Effector CD4-positive, alpha-beta T cell (primary cell): ENCODE results near the gene ANGPTL7.
"Not testable (repeated sequence)": the region's sequence is repeated elsewhere in the genome, so short reads cannot be mapped to it uniquely, and the experiment has no call there.

ENCODE experiments used
- DNase-seq: peaks from one replicate; pipeline ENCODE4 v3.0.0-alpha.2; 2020

The ANGPTL7 gene

DNA sequence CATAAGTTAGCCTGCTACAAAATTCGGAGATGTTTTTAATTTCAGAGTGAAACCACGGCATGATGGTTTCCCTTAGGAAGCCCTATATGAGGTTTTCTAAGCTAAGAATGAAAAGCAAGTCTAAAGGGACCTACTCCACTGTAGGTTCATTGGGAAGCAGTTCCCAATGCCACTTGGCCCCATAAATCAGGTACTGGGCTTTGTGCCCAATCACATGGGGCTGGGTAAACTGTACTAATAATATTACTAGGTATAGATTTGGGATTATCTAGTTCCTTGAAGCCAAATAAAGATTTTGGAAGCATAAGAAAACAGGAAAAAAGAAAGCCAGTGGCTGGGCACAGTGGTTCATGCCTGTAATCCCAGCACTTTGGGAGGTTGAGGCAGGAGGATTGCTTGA is 19.1 kb upstream of the ANGPTL7 start:
- no peak for DNase-seq

DNA sequence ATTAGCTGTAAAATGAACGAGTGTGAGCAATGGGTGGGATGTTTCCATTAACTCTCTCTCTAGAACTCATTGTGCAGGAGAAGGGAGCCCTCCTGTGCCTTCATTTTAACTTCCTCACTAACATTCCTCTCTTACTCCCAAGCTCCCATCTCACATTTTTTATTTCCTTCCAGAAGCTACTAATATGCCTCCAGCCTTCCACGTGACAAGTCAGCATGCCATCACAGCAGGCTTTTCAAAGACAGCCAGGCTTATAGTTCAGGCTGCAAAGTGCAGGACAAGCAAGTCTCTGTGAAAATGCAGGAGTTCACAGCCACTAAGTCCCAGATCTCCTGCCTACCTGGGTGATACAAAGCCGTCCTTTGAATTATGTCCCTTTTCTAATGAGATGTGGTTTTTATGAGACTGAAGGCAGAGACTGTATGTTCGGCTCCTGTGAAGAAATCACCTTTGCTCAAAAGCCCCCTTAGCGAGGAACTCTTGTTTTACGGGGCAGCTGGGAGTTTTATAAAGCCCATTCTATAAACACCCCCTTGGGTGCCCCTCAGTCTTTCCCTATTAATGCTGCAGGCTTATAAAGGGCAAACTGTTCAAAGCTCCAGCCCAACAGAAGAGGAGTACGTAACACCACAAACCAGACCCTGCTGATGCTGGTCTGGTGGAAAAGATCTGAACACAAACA is 14.8 kb upstream of the ANGPTL7 start:
- no peak for DNase-seq

DNA sequence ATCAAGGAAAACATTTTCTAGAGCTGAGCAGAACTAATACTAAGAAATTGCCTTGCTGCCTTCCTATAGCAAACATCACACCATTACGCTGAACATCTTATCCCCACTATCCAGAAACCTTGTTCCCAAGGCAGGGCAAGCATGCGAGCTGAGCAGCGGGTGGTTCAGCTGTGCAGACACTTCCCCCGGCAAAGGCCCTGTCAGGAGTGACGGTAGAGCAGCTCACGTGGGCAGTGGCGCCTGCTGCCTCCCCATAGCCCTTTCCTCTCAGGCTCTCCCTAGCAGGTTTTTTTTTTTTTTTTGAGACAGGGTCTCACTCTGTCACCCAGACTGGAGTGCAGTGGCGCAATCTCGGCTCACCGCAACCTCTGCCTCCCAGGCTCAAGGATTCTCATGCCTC is 13.7 kb upstream of the ANGPTL7 start:
- no peak for DNase-seq

GRCh38 chr1:11176081-11176706 is 13.0 kb upstream of the ANGPTL7 start:
- DNase-seq: no peak

GRCh38 chr1:11178021-11179015 is 10.8 kb upstream of the ANGPTL7 start:
- DNase-seq: no peak

DNA sequence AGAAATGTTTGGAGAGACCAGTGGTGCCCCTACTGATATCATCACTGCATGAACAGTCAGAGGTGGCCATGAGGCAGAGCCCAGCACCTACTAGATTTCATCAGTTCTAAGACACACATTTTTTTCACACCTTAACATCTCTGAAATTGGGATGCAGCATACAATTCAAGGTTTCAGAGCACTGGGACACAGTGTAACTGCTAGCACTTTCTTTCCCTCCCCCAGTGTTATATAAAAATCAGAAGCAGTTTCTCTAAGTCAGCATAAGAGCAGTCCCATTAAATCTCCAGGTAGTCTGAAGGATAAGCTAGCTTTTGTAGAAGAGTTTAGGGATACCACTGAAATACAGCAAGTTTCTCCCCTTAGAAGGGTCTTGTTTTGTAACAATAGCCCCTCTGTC is 10.0 kb upstream of the ANGPTL7 start:
- DNase-seq: no peak

- DNase-seq: not testable (repeated sequence)
Observed at GRCh38 chr1:11179749-11180148, 9.4 kb upstream of the ANGPTL7 start.

GRCh38 chr1:11180342-11180744 is 8.8 kb upstream of the ANGPTL7 start:
- no peak for DNase-seq

DNA sequence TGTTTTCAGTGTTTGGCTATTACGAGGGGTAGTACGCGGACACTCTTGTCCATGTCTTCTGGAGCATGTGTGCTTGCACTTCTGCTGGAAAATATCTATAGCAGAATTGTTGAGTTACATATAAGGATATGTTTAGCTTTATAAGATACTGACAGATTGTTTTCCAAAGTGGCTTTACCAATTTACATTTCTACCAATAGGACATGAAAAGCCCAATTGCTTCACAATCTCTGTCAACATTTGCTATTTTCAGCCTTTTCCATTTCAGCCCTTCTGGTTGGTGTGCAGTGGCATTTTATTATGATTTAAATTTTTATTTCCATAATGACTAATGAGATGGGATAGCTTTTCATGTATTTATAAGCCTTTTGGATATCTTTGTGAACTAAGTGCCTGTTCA is 6.3 kb upstream of the ANGPTL7 start:
- DNase-seq: no peak

DNA sequence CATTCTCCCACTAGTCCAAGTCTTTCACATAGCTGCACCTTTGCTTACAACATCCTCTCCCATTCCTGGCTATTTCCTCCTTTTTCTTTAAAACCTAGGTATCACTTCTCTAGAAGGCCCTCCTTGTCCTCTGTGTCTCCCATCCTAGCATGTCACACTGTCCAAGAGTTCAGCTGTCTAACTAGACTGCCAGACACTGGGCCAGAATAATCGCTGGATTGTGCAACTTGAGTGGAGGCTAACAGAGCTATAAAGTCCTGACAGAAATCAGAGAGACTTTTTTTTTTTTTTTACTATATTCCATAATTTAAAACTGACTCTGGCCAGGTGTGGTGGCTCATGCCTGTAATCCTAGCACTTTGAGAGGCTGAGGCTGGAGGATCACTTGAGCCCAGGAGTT is 4.2 kb upstream of the ANGPTL7 start:
- DNase-seq: no peak

- DNase-seq: no peak
Observed at GRCh38 chr1:11187000-11187399, 2.2 kb upstream of the ANGPTL7 start.

DNA sequence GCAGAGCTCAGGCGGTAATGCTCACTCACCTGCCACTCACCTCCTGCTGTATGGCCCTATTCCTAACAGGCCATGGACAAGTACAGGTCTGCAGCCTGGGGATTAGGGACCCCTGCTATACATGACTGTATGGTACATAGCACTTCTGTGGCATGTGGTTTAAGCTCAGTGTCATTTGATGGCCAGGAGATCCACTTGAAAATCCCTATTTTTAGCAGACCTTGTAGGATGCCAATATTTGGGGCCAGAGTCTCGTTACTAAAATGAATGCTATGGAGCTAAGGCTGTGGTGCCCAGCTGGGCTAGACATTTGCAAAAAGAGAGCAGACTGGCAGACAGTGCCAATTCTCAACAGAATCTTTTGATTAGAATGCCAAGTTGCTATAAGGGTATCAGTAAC is 1.7 kb upstream of the ANGPTL7 start:
- DNase-seq: no peak

DNA sequence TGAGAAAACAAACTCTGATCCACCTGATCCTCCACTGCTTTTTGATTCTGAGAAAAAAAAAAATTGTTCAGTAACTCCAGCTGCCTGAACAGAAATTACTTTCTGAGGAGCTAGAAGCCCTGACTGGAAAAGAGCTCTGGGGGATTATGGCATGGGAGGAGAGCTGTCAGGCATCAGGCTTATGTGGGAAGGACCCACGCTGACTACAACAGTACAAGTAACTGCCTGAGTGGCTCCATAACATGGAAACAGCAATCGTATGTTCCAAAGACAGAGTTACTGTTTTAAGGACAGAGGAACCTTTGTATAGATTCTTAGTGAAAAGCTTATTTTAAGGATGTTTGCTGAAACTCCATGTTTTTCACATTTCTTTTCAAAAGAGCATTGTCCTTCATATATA is 1.2 kb upstream of the ANGPTL7 start:
- no peak for DNase-seq

DNA sequence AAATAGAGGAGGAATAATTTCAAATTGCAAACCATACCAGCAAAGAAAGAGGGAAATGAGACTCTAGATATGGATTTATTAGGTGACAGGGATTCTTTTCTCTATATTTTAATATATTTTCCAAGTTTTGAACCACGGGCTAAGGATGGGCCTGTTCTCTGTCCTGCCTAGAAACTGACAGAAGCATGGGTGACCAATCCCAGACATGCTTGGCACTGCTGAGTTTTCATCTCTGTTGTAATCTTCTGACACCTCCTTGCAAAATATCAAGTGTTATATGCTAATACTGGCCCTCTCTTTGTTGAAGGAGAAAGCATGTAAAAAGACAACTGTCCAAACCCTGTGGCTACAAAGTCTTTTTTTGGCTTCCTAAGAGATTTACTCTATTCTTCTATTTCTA is 774 bp upstream of the ANGPTL7 start:
- DNase-seq: no peak

DNA sequence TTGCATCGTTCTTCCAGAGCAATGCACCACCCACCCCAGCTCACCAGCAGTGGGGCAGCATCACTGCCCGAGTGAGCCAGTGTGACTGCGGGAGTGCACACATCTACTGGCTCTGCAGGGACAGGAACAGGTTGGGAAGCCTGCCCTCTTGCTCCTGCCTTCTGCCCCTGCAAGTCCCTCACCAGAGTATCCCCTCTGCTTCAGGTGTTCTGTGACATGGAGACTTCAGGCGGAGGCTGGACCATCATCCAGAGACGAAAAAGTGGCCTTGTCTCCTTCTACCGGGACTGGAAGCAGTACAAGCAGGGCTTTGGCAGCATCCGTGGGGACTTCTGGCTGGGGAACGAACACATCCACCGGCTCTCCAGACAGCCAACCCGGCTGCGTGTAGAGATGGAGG is 4.2 kb downstream of the ANGPTL7 start:
- DNase-seq: no peak

GRCh38 chr1:11194407-11195176 is 5.4 kb downstream of the ANGPTL7 start:
- no peak for DNase-seq

- no peak for DNase-seq
Observed at GRCh38 chr1:11196945-11197344, 7.8 kb downstream of the ANGPTL7 start.

DNA sequence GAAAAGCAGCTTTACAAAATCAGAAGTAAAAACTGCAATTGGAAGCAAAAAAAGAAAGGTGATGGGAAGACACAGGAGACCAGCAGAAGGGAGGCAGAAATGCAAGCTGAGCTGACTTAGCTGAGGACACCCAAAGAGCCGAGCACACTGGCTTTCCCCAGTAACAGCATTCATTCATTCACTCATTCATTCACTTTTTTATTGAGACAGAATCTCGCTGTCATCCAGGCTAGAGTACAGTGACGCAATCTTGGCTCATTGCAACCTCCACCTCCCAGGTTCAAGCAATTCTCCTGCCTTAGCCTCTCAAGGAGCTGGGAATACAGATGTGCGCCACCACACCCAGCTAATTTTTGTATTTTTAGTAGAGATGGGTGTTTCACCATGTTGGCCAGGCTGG is 8.2 kb downstream of the ANGPTL7 start:
- DNase-seq: no peak

DNA sequence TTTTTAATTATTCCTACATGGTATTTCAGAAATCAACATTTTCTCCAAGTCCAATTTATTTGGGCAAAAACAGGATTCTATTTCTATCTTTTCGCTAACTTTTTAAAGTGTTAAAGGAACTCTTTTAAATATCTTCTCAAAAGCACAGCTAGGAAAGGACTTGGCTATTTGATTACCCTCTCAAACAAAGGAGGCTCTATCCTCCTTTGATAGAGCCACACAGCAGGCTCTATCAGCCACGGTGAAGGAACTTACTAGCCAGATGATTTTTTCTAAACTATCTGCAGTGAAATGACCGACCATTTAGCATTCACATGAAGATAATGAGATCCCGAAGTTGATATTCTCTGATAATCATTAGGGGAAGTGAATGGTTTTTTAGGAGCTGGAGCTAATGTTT is 9.1 kb downstream of the ANGPTL7 start:
- no peak for DNase-seq

DNA sequence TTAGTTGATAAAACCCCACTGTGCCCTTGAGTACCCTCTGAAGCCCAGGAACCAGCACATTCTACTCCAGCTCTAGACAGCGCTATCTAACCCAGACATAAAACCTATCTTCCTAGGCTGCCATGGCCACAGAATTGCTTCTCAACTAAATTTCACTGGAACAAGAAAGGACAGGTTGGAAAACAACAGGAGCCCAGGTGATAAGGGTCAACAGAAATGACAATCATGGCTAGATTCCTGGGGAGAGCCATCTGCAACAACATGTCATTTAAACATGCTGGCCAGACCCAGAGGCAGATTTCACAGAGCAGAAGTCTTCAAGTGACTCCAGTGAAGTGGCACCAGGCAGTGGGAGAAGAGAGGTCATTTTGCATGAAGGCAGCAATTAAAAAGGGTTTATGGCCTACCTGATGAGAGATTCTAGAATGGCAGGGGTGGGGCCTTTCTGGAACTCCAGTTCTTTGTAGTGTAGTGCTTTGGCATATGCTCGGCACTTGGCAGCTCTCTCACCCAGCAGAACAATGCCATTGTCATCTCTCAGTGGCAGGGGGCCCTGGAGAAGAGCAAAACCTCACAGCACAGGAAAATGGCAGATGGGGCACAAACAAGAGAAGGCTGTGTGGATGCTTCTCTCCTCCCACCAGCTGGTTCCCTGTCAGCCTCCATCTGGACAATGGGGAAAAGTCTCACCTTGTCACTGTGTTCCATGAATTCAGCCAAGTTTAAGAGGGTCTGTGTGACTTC is 9.9 kb downstream of the ANGPTL7 start:
- no peak for DNase-seq

DNA sequence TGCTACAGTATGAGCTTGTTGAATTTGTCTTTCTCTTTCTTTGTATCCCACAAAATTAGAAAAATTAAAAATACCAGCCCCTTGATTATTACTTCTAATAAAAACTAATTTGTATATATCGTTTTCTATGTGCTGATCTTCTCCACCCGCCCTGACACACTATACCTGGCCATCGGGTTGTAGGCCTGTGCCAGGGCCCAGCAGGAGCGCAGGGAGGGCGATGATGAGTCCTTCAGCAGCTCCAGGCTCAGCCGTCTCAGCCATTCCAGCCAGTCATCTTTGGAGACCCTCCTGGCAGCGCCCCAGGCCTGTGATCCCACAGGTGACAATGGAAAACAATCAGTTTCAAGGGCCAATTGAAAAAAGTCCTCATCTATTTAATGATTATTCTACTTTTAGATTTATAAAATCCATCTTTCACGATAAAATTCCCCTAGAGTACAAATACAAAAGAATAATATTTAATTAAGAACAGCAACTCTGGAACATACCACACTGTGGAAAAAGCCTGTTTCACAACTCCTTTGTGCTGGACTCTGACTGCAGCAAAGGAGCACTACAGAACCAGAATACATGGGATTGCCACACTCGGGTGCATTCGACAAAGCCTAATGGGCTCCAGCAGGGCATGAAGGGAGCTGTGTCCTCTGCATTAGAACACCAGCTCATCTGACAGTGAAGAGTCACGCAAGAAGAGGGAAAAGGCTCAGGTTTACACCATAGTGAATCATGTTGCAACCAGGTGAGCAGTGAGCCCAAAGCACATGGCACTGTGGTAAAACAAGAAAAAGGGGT is 15.4 kb downstream of the ANGPTL7 start:
- no peak for DNase-seq
